IPS-11a (cell line): Measurements from ENCODE around the gene CCL28.
A peak's percentile ranks its signal among the peaks of the same experiment; 100 is the strongest.
"Not testable (repeated sequence)": the region's sequence is repeated elsewhere in the genome, so short reads cannot be mapped to it uniquely, and the experiment has no call there.

Experiments used
- H3K4me3 ChIP-seq: one replicate; pipeline ENCODE4 v1.5.1; 2013; ENCODE audit warnings: low read depth, low read length, control low read depth

The CCL28 gene

GRCh38 chr5:43410414-43410813 lies 1.8 kb downstream of the CCL28 start:
- H3K4me3 ChIP-seq = no peak overlapping the region

- no peak overlapping the region for H3K4me3 ChIP-seq
These were observed 2.4 kb downstream of the CCL28 start for GRCh38 chr5:43409809-43410271.

- H3K4me3 ChIP-seq = not testable (repeated sequence)
These were observed 9.6 kb downstream of the CCL28 start for GRCh38 chr5:43402524-43403066.

GRCh38 chr5:43401827-43402226 lies 10.4 kb downstream of the CCL28 start:
- no peak overlapping the region for H3K4me3 ChIP-seq

- H3K4me3 ChIP-seq = no peak overlapping the region
These were observed 12.1 kb downstream of the CCL28 start for GRCh38 chr5:43400082-43400481.

- peak overlapping the region; percentile 27 for H3K4me3 ChIP-seq
These were observed 15.4 kb downstream of the CCL28 start for GRCh38 chr5:43396762-43397304.

GRCh38 chr5:43390471-43390870 lies 21.7 kb downstream of the CCL28 start:
- H3K4me3 ChIP-seq = no peak overlapping the region

- H3K4me3 ChIP-seq = no peak overlapping the region
These were observed 22.4 kb downstream of the CCL28 start for GRCh38 chr5:43389679-43390329.

- H3K4me3 ChIP-seq = no peak overlapping the region
These were observed 25.2 kb downstream of the CCL28 start for GRCh38 chr5:43386960-43387362.

- no peak overlapping the region for H3K4me3 ChIP-seq
These were observed 35.6 kb downstream of the CCL28 start for GRCh38 chr5:43376496-43377140.

- no peak overlapping the region for H3K4me3 ChIP-seq
These were observed 40.4 kb downstream of the CCL28 start for GRCh38 chr5:43371821-43372220.

- H3K4me3 ChIP-seq = no peak overlapping the region
These were observed 41.8 kb downstream of the CCL28 start for GRCh38 chr5:43370352-43370751.

- H3K4me3 ChIP-seq = no peak overlapping the region
These were observed 42.5 kb downstream of the CCL28 start for GRCh38 chr5:43369651-43370050.

- no peak overlapping the region for H3K4me3 ChIP-seq
These were observed 44.1 kb downstream of the CCL28 start for GRCh38 chr5:43367909-43368669.

- no peak overlapping the region for H3K4me3 ChIP-seq
These were observed 44.7 kb downstream of the CCL28 start for GRCh38 chr5:43367453-43367852.

GRCh38 chr5:43366680-43367246 lies 45.4 kb downstream of the CCL28 start:
- H3K4me3 ChIP-seq = not testable (repeated sequence)

GRCh38 chr5:43365155-43365554 lies 47.0 kb downstream of the CCL28 start:
- H3K4me3 ChIP-seq = not testable (repeated sequence)

GRCh38 chr5:43363445-43364152 lies 48.6 kb downstream of the CCL28 start:
- H3K4me3 ChIP-seq = no peak overlapping the region

- H3K4me3 ChIP-seq = no peak overlapping the region
These were observed 49.3 kb downstream of the CCL28 start for GRCh38 chr5:43362725-43363435.

GRCh38 chr5:43358726-43359125 lies 53.5 kb downstream of the CCL28 start:
- no peak overlapping the region for H3K4me3 ChIP-seq
